Measurements from ENCODE around the gene COG5.
A peak's percentile ranks its signal among the peaks of the same experiment; 100 is the strongest.

Gene COG5

DNA sequence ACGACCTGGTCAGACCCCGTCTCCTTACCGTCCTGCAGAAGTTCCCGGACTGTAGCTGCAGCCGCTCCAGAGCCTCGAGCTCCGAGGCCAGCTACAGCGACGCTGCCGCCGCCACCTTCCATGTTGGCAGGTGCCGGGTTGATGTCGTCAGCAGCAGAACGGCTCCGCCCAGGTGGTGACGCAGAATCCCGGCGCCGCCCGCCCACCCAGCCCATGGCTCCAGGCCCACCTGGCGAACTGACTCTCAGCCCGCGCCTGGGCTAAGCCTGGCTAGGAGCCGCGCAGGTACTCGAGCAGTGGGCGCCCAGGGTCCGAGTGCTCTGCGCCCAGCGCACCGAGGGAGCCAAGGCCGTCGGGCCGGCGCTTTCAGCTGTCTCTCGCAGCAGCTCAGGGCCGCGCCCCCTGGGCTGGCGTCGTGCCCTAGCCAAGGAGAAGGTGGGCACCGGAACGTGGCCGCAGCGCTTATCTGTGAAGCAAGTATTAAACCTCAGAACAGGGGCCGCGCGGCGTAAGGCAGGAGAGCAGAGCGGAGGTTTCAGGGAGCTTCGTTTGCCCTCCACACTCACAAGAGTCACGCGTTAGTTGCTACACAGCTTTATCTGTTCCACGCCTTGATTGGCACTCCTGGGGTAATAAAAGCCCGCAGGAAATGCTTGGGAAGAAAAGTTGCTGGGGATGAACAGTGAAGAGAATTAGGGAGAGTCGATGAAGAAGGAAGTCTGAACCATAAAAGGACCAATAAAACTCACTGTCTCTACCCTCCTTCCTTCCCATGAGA is at the start of gene COG5, which contains the start of gene DUS4L:
Gene COG5 (minus strand): TSS at position 146 of the 778 bp plus-strand sequence. CDS start 24 bp downstream, at position 122.
Gene DUS4L (plus strand): TSS at position 197 of the 778 bp plus-strand sequence. CDS start 3,100 bp downstream, outside the sequence.
- peak; percentile 76 for DNase-seq (ENCODE audit: low read depth in 2 of 2)

- DNase-seq (ENCODE audit: low read depth in 2 of 2) = no peak
Observed at GRCh38 chr7:107613439-107613838, 49.7 kb upstream of the COG5 start.

DNA sequence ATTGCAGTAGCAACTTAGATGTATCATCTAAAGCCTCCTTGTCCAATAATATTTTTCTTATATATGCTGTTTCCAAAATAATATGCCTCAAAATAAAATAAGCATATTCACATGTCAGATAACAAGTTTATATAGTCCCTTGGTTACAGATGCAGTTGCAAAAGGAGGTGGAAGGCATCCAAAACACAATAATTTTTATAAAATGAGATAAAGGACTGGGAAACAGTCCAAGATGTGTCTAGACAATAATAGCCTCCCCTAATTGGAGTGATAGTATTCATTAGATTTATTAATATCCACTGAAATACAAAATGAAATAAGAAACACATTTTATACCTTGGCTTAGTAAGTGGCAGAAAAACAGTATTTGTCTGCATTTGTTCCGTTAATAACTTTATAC is 46.6 kb upstream of the COG5 start:
- no peak for DNase-seq (ENCODE audit: low read depth in 2 of 2)

- DNase-seq (ENCODE audit: low read depth in 2 of 2) = no peak
Observed at GRCh38 chr7:107609811-107610261, 46.1 kb upstream of the COG5 start.

DNA sequence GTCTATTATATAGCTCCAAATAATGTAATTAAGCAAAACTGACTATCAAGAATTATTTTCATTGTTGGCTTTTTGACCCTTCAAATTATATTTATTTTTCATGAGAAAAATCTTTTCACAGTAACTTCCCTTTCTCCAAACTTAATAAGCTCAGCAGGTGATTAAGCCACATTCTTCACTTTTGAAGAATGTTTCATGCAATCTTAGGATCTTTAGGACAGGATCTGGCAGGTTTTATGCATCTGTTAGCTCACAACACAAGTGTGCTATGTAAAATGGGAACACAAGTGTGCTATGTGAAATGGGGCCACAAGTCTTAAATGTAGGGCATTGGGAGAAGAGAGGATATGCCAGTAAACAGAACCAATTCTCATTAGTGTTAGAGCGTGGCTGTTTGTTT is 42.6 kb upstream of the COG5 start:
- DNase-seq (ENCODE audit: low read depth in 2 of 2) = no peak

- DNase-seq (ENCODE audit: low read depth in 2 of 2) = no peak
Observed at GRCh38 chr7:107605218-107605815, 41.6 kb upstream of the COG5 start.

DNA sequence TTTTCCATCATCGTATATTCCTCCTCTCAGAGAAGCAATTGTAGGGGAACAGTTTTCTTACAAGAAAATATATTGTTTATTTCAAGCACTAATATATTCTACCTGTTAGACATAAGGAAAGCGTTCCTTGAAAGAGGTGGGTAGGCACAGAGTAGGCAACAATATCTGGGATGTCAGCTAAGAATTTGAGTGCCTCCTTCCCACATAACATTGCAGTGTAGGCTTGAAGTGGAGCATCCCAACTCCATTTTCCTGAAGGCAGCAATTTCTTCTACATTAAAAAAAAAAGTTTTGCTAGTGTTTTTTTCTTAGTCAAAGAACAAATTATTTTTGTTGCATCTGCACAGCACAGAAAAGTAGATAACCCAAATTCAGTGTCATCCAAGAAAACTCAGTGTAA is 37.1 kb upstream of the COG5 start:
- no peak for DNase-seq (ENCODE audit: low read depth in 2 of 2)

DNA sequence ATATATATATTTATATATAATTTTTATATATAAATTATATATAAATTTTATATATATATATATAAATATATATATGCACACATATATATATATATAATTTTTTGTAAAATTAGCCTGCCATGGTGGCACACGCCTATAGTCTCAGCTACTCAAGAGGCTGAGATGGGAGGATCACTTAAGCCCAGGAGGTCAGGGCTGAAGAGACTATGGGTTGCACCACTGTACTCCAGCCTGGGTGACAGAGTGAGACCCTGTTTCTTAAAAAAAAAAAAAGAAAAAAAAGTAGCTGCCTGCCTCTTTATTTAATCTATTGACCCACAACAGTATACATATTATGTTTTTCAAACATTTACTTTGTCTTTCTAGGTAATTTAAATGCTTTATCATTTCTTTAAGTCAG is 35.5 kb upstream of the COG5 start:
- no peak for DNase-seq (ENCODE audit: low read depth in 2 of 2)

DNA sequence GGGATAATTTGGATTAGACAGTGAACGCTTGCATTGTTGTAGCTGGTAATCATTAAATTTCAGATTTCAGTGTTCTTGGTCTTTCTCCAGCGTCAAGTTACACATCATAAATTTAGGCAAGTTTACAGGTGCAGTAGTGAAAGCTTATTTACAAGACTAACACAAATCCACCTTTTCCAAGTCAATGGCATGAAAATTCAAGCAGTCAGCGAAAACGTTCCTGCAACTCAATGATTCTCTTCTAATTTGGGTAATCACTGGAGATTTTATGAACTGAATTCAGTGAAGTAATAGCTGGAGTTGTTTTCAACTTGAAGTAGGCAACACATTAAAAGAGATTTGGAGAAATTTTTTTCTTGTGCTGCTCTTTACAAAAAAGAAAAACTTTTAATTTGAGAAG is 34.2 kb upstream of the COG5 start:
- DNase-seq (ENCODE audit: low read depth in 2 of 2) = no peak

DNA sequence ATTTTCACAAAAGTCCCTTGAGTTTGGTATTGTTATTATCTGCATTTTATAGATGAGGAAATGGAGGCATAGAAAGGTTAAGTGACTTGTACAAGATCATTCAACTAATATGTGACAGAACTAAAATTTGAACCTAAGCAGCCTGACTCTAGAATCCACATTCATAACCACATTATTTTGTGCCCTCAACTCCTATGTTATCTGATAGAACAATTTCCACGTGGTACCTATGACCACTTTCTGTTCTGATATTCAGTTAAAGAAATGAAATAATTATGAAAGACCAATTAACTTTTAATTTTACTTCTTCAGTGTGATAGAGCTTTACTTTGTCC is 33.8 kb upstream of the COG5 start:
- DNase-seq (ENCODE audit: low read depth in 2 of 2) = no peak

DNA sequence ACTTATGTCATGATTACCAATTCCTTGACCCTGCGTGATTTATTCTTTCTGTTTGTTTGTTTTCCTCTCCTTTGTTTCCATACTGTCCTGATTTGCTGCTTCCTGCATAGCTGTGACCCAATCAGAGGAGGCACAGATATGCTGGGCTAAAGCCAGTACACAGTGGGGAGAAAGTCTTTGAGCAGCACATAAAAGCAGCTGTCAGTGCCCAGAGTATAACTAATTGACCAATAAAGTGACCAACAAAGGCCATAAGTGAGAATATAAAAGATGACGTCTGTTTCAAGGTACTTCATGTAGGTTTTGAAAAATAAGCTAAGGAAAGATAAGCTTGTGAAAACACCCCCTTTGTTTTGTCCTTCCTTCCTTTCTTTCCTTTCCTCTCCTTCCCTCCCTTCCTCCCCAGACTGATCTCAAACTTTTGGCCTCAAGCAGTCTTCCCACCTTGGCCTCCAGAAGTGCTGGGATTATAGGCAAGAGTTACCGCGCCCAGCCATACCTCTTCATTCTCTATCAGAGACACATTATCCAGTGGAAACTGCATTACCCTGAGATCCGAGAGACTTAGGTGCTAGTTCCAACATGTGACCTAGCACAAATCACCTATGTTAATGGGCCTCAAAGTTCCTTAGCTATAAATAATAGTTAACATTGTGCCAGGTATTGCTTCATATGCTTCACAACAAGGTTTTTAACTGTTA is 33.3 kb upstream of the COG5 start:
- no peak for DNase-seq (ENCODE audit: low read depth in 2 of 2)

- no peak for DNase-seq (ENCODE audit: low read depth in 2 of 2)
Observed at GRCh38 chr7:107594961-107595737, 31.4 kb upstream of the COG5 start.

DNA sequence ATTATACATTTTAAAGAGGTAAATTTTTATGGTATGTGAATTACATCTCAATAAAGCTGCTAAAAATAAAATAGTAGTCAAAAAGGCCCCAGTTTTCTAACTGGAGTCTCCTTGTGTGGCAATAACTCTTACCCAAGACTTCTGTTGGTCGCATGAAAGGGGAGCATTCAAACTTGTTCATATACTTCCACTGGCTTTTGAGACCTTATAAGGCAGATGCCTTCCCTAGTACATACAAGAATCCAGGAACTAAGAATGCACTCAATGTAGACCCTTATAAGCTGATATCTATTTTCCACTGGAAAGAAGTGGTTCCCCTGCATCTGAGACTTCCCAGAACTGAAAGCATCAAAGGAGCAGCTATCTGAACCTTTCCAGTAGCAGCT is 29.3 kb upstream of the COG5 start:
- DNase-seq (ENCODE audit: low read depth in 2 of 2) = no peak

GRCh38 chr7:107592361-107593024 is 28.8 kb upstream of the COG5 start:
- no peak for DNase-seq (ENCODE audit: low read depth in 2 of 2)

GRCh38 chr7:107591421-107591820 is 27.7 kb upstream of the COG5 start:
- DNase-seq (ENCODE audit: low read depth in 2 of 2) = no peak

DNA sequence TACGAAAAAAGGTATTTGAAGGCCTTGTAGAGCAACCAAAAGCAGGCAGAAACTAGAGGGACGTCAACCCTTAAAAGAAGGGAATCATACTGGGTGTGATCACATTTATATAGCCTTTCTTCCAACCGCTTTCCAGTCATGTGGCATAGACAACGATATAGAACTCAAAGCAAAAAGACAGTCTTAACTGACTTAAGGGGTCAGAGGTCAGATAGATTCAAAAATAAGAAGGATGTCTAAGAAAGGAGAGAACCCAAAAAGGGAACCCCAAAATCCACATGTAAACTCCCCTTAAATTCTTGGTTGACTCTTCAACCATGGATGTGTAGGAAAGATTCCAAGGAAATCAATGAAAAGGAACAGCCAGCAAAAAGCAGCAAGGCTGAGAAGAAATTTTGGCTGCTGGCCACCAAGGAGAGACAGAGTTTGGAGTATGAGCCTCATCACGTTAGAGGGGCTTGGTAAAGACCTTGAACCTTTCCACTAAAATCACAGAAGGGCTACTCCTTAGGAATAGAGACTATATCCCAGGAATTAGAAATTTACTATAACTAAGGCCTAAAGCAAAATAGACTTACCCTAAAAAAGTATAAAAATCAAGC is 24.9 kb upstream of the COG5 start:
- DNase-seq (ENCODE audit: low read depth in 2 of 2) = no peak

- no peak for DNase-seq (ENCODE audit: low read depth in 2 of 2)
Observed at GRCh38 chr7:107584716-107585115, 21.0 kb upstream of the COG5 start.

DNA sequence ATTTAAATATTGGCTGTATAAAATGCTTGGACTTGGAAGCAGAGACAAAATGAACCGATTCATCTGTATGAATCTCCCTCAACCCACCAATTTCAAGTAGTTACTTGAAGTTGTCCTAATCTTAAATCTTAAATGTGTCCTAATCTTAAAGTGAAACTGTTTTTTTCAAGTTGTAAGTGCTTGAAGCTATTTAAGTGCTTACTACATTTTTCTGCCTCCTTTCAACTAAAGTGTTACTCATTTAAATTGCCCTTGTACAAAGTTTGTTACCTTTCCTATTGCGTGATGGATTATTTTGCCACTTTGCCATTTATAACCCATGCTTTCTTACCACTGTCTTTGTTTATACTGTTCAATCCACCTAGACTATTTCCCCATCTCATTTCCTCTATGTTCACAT is 19.2 kb upstream of the COG5 start:
- no peak for DNase-seq (ENCODE audit: low read depth in 2 of 2)

GRCh38 chr7:107581387-107582013 is 17.8 kb upstream of the COG5 start:
- no peak for DNase-seq (ENCODE audit: low read depth in 2 of 2)

DNA sequence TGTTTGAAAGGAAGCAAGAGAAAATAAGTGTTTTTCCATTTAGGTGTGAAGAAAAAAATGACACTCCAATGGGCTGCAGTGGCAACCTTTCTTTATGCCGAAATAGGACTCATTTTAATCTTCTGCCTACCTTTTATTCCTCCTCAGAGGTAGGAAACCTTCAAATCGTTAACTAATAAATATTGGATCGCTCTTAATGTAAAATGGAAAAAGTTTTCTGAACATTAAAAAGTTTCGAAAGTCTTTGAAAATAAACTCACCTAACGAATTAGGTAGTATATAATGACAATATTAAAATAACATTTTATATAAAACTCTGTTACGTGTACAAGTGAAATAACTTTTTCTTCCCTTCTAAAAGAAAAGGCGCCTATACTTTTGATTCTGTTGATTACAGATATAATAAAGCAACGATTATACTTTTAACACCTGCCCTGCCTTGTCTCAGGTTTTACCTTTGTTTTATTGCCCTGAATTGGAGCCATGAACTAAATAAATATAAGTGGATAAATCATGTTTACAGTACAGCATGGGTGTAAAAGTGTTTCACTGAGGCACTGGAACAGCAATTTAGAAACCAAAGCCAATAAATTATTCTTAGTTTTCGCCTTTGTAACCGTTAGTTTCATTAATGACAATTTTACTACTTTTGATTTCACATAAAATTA is 17.1 kb upstream of the COG5 start:
- no peak for DNase-seq (ENCODE audit: low read depth in 2 of 2)

All from stimulated activated CD8-positive, alpha-beta memory T cell treated with anti-CD3 and anti-CD28 coated beads, Interleukin-15, amount 100 ng/mL, for 48 hours (primary cell).